Right lobe of liver (tissue), 6 donors: Measurements from ENCODE around the gene RIPK1. TPM values are rescaled to one million over a fixed set of nuclear protein-coding genes. Genes with fewer than 3 reads are reported as not detected.

Experiments
- ATAC-seq, 4 donors: fragments of 200-7000 bp; cut with Tn5 transposase; one replicate each; pipeline ENCODE4 v1.9.1; 2020; ENCODE audit warnings: mild to moderate bottlenecking in 4 of 4, moderate library complexity in 4 of 4
- DNase-seq, 3 donors: peaks; one replicate each; pipeline ENCODE4 v3.0.0-alpha.2; 2020
- H3K27ac ChIP-seq, 3 donors: fragments of 200-600 bp; one replicate each; pipeline ENCODE4 v1.8.0; 2022
- H3K27me3 ChIP-seq, 2 donors: fragments of 200-600 bp; one replicate each; pipeline ENCODE4 v1.8.0; 2022
- H3K36me3 ChIP-seq, 4 donors: fragments of 200-600 bp; sonication (generic) in 1 of 4; one replicate each; pipeline versions ENCODE4 v1.5.1 to v1.8.0; 2017 to 2022; ENCODE audit warnings: control low read depth in 1 of 4
- H3K4me1 ChIP-seq, 4 donors: fragments of 200-600 bp; sonication (generic) in 1 of 4; one replicate each; pipeline versions ENCODE4 v1.5.1 to v1.8.0; 2017 to 2022; ENCODE audit warnings: control low read depth in 1 of 4
- H3K4me3 ChIP-seq, 3 donors: fragments of 200-600 bp; one replicate each; pipeline ENCODE4 v1.8.0; 2022
- H3K9me3 ChIP-seq, 4 donors: fragments of 200-600 bp; sonication (generic) in 1 of 4; one replicate each; pipeline versions ENCODE4 v1.5.1 to v1.8.0; 2017 to 2022; ENCODE audit warnings: control low read depth in 1 of 4
- POLR2A ChIP-seq: fragments of 450-650 bp; IDR thresholded peaks from one replicate; pipeline ENCODE4 v1.6.1; 2017; ENCODE audit warnings: antibody characterized with exemption, mild to moderate bottlenecking
- WGBS: methylation state at CpG from one replicate; pipeline ENCODE4 v1.1.6; 2018; ENCODE audit warnings: low coverage, low lambda C conversion rate; ENCODE audit not compliant: insufficient coverage; ENCODE audit errors: missing lambda C conversion rate; 5-methylcytosine and 5-hydroxymethylcytosine counted together
- intact Hi-C, 2 donors: fragments of 100-400 bp; cut with DNase I; formaldehyde crosslinking; loops; one replicate each; pipeline versions ENCODE4 v1.11.2 to v1.14.1; 2022
- small RNA-seq, 2 experiments: library from RNA; depleted of rRNA; stranded (forward); fragments of <200 nt; gene quantifications; one replicate each; pipeline ENCODE3, GENCODE V24; 2016
- total RNA-seq, 6 experiments: library from RNA; depleted of rRNA in 2 of 6; stranded (reverse); fragments of >200 nt in 2 of 6; fragmentation: NEBNext Ultra II Directional in 3 of 6; extraction: Animal tissue kit (Norgen Biotek cat#: 25700) in 3 of 6; gene quantifications; one replicate each; pipeline versions ENCODE4 v1.1.0 to v1.2.4, GENCODE V29; 2016 to 2023
- TF ChIP-seq, protein P1 (sequence below), 4 donors: fragments of 200-600 bp in 3 of 4; fragments of 450-650 bp in 1 of 4; IDR thresholded peaks; one replicate each; pipeline versions ENCODE4 v1.5.1 to v1.8.0; 2016 to 2022; ENCODE audit warnings: antibody characterized with exemption in 4 of 4, mild to moderate bottlenecking in 2 of 4
- donor health status: DM: no; HTN: yes; CAD: no.
- donor health status: DM: no; HTN: no; CAD: no.
- donor health status: DM: no; HTN: no; CAD: no.
- donor health status: DM: no; HTN: yes; CAD: no.
- donor health status: DM: no; HTN: yes; CAD: no.

Gene RIPK1
- total RNA-seq, 6 experiments from 2014 or later: 13.9 to 17.6 (median 16.6) TPM

DNA sequence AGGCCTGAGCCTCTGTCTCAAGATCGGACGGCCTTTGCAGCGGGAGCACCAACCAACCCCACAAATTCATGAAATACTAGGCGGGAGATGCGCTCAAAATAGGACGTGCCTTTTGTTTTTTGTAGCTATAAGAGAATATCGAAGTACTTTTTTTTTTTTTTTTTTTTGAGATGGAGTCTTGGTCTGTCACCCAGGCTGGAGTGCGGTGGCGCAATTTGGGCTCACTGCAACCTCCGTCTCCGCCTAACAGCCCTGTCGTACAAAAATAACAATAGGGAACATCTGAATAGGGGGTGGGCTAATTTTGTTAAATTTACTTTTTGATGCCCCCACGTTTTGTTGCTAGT lies 94.9 kb downstream of the RIPK1 start:
- Histone ChIP-seq H3K27me3 (no peaks in the 10 kb centered on the region), H3K4me1 (no peaks in the 10 kb centered on the region), H3K9me3 (no peaks in the 10 kb centered on the region), H3K36me3 (no peaks in the 10 kb centered on the region), H3K4me3 (peak overlapping the region; percentile 56 to 59 (median 59)), H3K27ac (peak overlapping the region in 1 of 3 donors; percentile 66)
- WGBS: 17% methylated on average over 9 of the region's 13 CpGs
- DNase-seq: no peak
- peak in 2 of 4 donors; percentile 8 to 31 for ATAC-seq
- intact Hi-C loops: no loop called here
- TF ChIP-seq, protein P1, sequence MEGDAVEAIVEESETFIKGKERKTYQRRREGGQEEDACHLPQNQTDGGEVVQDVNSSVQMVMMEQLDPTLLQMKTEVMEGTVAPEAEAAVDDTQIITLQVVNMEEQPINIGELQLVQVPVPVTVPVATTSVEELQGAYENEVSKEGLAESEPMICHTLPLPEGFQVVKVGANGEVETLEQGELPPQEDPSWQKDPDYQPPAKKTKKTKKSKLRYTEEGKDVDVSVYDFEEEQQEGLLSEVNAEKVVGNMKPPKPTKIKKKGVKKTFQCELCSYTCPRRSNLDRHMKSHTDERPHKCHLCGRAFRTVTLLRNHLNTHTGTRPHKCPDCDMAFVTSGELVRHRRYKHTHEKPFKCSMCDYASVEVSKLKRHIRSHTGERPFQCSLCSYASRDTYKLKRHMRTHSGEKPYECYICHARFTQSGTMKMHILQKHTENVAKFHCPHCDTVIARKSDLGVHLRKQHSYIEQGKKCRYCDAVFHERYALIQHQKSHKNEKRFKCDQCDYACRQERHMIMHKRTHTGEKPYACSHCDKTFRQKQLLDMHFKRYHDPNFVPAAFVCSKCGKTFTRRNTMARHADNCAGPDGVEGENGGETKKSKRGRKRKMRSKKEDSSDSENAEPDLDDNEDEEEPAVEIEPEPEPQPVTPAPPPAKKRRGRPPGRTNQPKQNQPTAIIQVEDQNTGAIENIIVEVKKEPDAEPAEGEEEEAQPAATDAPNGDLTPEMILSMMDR (IDR thresholded peaks at IDR 0.05): no peak

DNA sequence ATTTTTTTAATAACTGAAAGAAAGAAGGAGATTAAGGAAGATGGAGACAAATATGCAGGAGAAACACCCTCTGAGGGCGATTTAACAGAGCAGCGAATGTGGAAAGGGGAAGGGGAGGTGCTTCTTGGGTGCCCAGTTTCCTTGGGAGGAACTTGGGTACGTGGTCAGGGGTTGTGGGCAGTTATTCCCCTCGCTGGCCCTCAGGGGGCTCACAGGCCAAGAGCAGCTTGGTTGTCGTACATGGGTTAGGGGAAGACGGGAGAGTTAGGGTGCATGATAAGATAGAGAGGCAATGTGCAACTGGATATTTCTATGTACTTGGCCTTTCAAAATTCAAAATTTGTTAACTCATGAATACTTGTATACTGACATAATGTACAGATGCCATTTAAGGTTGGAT lies 96.1 kb downstream of the RIPK1 start:
- ATAC-seq: no peak
- no peak overlapping the region for H3K4me3 ChIP-seq
- WGBS: 96% methylated on average over 5 of the region's 6 CpGs
- no peaks in the 10 kb centered on the region for H3K4me1 ChIP-seq
- H3K36me3 ChIP-seq: no peaks in the 10 kb centered on the region
- H3K27me3 ChIP-seq: no peaks in the 10 kb centered on the region
- H3K27ac ChIP-seq: no peak overlapping the region
- H3K9me3 ChIP-seq: no peaks in the 10 kb centered on the region
- intact Hi-C loops: no loop called here
- DNase-seq: no peak
- TF ChIP-seq, protein P1 (IDR thresholded peaks at IDR 0.05): no peak
- TF ChIP-seq POLR2A: no peak

Small RNAs within 50 kb of the gene (small RNA-seq; reads per million reads assigned to genes)
- gene AL133351.4 (0 reads per million in 2 experiments), gene RNA5SP201 (0 reads per million in 2 experiments)

Other genes with a start within 250 kb of the RIPK1 start
- 10 to 100 TPM in 5 of 6 experiments, 1 to 10 TPM in 1; 7.2 to 44.6 (median 25.2) TPM for gene SERPINB1, start 226.6 kb upstream of the RIPK1 start, total RNA-seq
- gene SERPINB9, start 165.2 kb upstream of the RIPK1 start, total RNA-seq: 10 to 100 TPM in 1 of 6 experiments, 1 to 10 TPM in 5; 1.8 to 19.0 (median 4.6) TPM
- 10 to 100 TPM; 27.0 to 48.5 (median 38.7) TPM for gene SERPINB6, start 96.9 kb upstream of the RIPK1 start, total RNA-seq
- gene NQO2, start 68.6 kb upstream of the RIPK1 start, total RNA-seq: 10 to 100 TPM; 44.5 to 74.2 (median 67.3) TPM
- gene BPHL, start 50.2 kb downstream of the RIPK1 start, total RNA-seq: 100 to 1,000 TPM in 2 of 6 experiments, 10 to 100 TPM in 4; 30.4 to 142 (median 68.6) TPM
- 100 to 1,000 TPM in 2 of 6 experiments, 10 to 100 TPM in 4; 32.8 to 136 (median 83.8) TPM for gene TUBB2A, start 89.0 kb downstream of the RIPK1 start, total RNA-seq
- 1 to 10 TPM; 1.0 to 3.9 (median 2.5) TPM for gene TUBB2B, start 159.2 kb downstream of the RIPK1 start, total RNA-seq
- 10 to 100 TPM in 5 of 6 experiments, 1 to 10 TPM in 1; 9.4 to 15.4 (median 11.0) TPM for gene PSMG4, start 190.5 kb downstream of the RIPK1 start, total RNA-seq